WTC11 (cell line): Measurements from ENCODE around the gene ZNG1A.
"Not testable (repeated sequence)": the region's sequence is repeated elsewhere in the genome, so short reads cannot be mapped to it uniquely, and the experiment has no call there.

ENCODE experiments used
- ELF4 ChIP-seq: sonication (generic); formaldehyde crosslinking; IDR thresholded peaks from 2 replicates; pipeline ENCODE4 v1.8.1; 2022; ENCODE audit warnings: low read depth, mild to moderate bottlenecking, moderate library complexity, missing genetic modification reagents
- IRF2 ChIP-seq: sonication (generic); formaldehyde crosslinking; IDR thresholded peaks from 2 replicates; pipeline ENCODE4 v1.8.0; 2022; ENCODE audit warnings: low read depth, missing genetic modification reagents, borderline replicate concordance
- NFYB ChIP-seq: sonication (generic); formaldehyde crosslinking; conservative IDR thresholded peaks from 2 replicates; pipeline ENCODE4 v1.8.0; 2022; ENCODE audit warnings: low read depth, missing genetic modification reagents
- TF ChIP-seq, protein P1 (sequence below): sonication (generic); formaldehyde crosslinking; conservative IDR thresholded peaks from 2 replicates; pipeline ENCODE4 v1.8.1; 2022; ENCODE audit warnings: mild to moderate bottlenecking, missing genetic modification reagents
- TF ChIP-seq, protein P2 (sequence below): fragments of 200-600 bp; IDR thresholded peaks from 2 replicates; pipeline ENCODE4 v1.8.0; 2022; ENCODE audit warnings: antibody characterized with exemption
- TF ChIP-seq, protein P3 (sequence below): sonication (generic); formaldehyde crosslinking; IDR thresholded peaks from 2 replicates; pipeline ENCODE4 v1.8.1; 2022; ENCODE audit warnings: low read depth, missing genetic modification reagents, borderline replicate concordance
- TF ChIP-seq, protein P4 (sequence below): sonication (generic); formaldehyde crosslinking; IDR thresholded peaks from 2 replicates; pipeline ENCODE4 v1.8.0; 2022; ENCODE audit warnings: mild to moderate bottlenecking, missing genetic modification reagents
- TF ChIP-seq, protein P5 (sequence below): sonication (generic); formaldehyde crosslinking; IDR thresholded peaks from 2 replicates; pipeline ENCODE4 v1.8.1; 2023; ENCODE audit warnings: mild to moderate bottlenecking, missing genetic modification reagents, moderate library complexity

DNA sequence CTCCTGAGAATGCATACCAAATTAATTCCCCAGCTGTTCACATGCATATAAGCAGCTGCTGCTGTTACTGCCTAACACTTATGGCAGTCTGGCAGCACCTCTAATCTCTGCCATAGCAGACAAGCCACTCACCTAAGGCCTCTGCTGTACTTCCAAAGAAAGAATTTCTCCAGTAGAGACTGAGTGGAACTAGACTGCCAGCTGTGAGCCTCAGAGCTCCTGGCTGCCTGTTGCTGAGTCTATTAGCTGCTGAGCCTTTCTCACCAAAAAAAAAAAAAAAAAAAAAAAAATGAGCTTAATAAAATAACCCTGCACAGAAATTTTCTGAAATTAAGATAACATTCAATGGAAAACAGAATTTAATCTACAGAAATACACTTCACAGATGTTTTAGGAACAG is 27.7 kb downstream of the ZNG1A start:
- TF ChIP-seq ELF4, IRF2, NFYB (CRISPR knock-in tag): not testable (repeated sequence)
- TF ChIP-seq, protein P1, sequence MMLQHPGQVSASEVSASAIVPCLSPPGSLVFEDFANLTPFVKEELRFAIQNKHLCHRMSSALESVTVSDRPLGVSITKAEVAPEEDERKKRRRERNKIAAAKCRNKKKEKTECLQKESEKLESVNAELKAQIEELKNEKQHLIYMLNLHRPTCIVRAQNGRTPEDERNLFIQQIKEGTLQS = not testable (repeated sequence)
- TF ChIP-seq, protein P2, sequence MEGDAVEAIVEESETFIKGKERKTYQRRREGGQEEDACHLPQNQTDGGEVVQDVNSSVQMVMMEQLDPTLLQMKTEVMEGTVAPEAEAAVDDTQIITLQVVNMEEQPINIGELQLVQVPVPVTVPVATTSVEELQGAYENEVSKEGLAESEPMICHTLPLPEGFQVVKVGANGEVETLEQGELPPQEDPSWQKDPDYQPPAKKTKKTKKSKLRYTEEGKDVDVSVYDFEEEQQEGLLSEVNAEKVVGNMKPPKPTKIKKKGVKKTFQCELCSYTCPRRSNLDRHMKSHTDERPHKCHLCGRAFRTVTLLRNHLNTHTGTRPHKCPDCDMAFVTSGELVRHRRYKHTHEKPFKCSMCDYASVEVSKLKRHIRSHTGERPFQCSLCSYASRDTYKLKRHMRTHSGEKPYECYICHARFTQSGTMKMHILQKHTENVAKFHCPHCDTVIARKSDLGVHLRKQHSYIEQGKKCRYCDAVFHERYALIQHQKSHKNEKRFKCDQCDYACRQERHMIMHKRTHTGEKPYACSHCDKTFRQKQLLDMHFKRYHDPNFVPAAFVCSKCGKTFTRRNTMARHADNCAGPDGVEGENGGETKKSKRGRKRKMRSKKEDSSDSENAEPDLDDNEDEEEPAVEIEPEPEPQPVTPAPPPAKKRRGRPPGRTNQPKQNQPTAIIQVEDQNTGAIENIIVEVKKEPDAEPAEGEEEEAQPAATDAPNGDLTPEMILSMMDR = not testable (repeated sequence)
- TF ChIP-seq, protein P3, sequence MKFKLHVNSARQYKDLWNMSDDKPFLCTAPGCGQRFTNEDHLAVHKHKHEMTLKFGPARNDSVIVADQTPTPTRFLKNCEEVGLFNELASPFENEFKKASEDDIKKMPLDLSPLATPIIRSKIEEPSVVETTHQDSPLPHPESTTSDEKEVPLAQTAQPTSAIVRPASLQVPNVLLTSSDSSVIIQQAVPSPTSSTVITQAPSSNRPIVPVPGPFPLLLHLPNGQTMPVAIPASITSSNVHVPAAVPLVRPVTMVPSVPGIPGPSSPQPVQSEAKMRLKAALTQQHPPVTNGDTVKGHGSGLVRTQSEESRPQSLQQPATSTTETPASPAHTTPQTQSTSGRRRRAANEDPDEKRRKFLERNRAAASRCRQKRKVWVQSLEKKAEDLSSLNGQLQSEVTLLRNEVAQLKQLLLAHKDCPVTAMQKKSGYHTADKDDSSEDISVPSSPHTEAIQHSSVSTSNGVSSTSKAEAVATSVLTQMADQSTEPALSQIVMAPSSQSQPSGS (CRISPR knock-in tag) = not testable (repeated sequence)
- TF ChIP-seq, protein P4, sequence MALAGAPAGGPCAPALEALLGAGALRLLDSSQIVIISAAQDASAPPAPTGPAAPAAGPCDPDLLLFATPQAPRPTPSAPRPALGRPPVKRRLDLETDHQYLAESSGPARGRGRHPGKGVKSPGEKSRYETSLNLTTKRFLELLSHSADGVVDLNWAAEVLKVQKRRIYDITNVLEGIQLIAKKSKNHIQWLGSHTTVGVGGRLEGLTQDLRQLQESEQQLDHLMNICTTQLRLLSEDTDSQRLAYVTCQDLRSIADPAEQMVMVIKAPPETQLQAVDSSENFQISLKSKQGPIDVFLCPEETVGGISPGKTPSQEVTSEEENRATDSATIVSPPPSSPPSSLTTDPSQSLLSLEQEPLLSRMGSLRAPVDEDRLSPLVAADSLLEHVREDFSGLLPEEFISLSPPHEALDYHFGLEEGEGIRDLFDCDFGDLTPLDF (CRISPR knock-in tag) = not testable (repeated sequence)
- TF ChIP-seq, protein P5, sequence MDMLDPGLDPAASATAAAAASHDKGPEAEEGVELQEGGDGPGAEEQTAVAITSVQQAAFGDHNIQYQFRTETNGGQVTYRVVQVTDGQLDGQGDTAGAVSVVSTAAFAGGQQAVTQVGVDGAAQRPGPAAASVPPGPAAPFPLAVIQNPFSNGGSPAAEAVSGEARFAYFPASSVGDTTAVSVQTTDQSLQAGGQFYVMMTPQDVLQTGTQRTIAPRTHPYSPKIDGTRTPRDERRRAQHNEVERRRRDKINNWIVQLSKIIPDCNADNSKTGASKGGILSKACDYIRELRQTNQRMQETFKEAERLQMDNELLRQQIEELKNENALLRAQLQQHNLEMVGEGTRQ (CRISPR knock-in tag) = not testable (repeated sequence)
